H1 (cell line): ENCODE data around the gene NSG2. TPM values are rescaled to one million over a fixed set of nuclear protein-coding genes. Genes with fewer than 3 reads are reported as not detected.

ENCODE experiments used
- CBX5 ChIP-seq: fragments of 300-800, 300-1000 bp; sonication (generic); IDR thresholded peaks from 2 replicates; pipeline ENCODE4 v1.7.1; 2016; ENCODE audit warnings: antibody characterized with exemption, low read length, low read depth
- CHD7 ChIP-seq: fragments of 300-600 bp; sonication (generic); IDR thresholded peaks from 2 replicates; pipeline ENCODE4 v1.7.1; 2012; ENCODE audit warnings: low read length, moderate library complexity, mild to moderate bottlenecking, inconsistent platforms; ENCODE audit not compliant: insufficient replicate concordance
- KDM1A ChIP-seq: fragments of 200-600, 300-600 bp; sonication (generic); IDR thresholded peaks from 2 replicates; pipeline ENCODE4 v1.7.1; 2016; ENCODE audit warnings: mild to moderate bottlenecking, low read length, borderline replicate concordance
- polyA plus RNA-seq, 7 experiments: library from polyadenylated mRNA; depleted of rRNA in 3 of 7; stranded (reverse) in 5 of 7; unstranded in 2 of 7; fragments of >200 nt in 5 of 7; fragments of 200-250 nt in 2 of 7; gene quantifications; 1 replicate in 5 of 7; 2 replicates in 1 of 7; 4 replicates in 1 of 7; pipeline versions ENCODE4 v1.2.1 to v1.2.3, GENCODE V29; 2011 to 2013; ENCODE audit warnings: missing spikeins in 2 of 7, mixed read lengths in 2 of 7
- total RNA-seq: library from RNA; stranded (reverse); fragmentation: NEBNext Ultra II Directional; extraction: Animal tissue kit (Norgen Biotek cat#: 25700); gene quantifications from 2 replicates; pipeline ENCODE4 v1.2.1, GENCODE V29; 2021

The NSG2 gene
- total and polyA plus RNA-seq, 2 of the 8 experiments (the other 6 are each of a cell fraction or from before 2014, with no cell fraction given), result 0.56 to 0.78 TPM

DNA sequence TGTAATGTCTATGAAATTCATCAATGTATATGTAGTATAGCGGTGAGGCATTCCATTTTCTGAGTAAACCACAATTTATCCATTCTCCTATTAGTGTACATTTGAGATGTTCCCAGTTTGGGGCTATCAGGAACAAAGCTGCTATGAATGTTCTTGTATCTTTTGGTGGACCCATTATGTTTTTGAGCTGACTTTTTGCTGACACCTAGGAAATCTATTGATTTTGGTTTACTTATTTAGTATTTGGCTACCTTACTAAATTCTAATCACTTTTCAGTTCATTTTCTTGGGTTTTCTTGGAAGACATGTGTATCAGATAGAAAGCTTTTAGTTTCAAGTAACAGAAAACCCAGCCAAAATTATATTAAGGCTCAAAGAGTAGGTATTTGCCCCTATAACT lies 13.7 kb downstream of the NSG2 start (continued):
- TF ChIP-seq CHD7 (no peak), KDM1A (no peak), CBX5 (no peak)
